Loucy (cell line): ENCODE measurements around the gene PPP2R3B.

Source experiments
- H2AFZ ChIP-seq: fragments of 200-600 bp; sonication (generic); 2 replicates; pipeline ENCODE4 v1.6.0; 2016; ENCODE audit warnings: antibody characterized with exemption, mild to moderate bottlenecking, low read length, moderate library complexity
- H3F3A ChIP-seq: fragments of 200-600 bp; 2 replicates; pipeline ENCODE4 v1.6.0; 2016; ENCODE audit warnings: antibody characterized with exemption, low read depth, mild to moderate bottlenecking
- H3K27me3 ChIP-seq: fragments of 200-600 bp; sonication (generic); 2 replicates; pipeline ENCODE4 v1.6.1; 2014; ENCODE audit warnings: low read length, mild to moderate bottlenecking; ENCODE audit not compliant: insufficient read depth, poor library complexity, severe bottlenecking
- H3K36me3 ChIP-seq: fragments of 200-600 bp; sonication (generic); 2 replicates; pipeline ENCODE4 v1.6.1; 2016; ENCODE audit warnings: low read length; ENCODE audit not compliant: insufficient read depth
- H3K4me1 ChIP-seq: fragments of 200-600 bp; sonication (generic); 2 replicates; pipeline ENCODE4 v1.5.1; 2014; ENCODE audit warnings: low read length, mild to moderate bottlenecking; ENCODE audit not compliant: insufficient read depth, poor library complexity, severe bottlenecking
- H3K4me2 ChIP-seq: fragments of 200-600 bp; sonication (generic); 2 replicates; pipeline ENCODE4 v1.6.0; 2014; ENCODE audit warnings: antibody characterized with exemption, low read length, low read depth, mild to moderate bottlenecking; ENCODE audit not compliant: poor library complexity, severe bottlenecking
- H3K4me3 ChIP-seq: fragments of 200-600 bp; sonication (generic); 2 replicates; pipeline ENCODE4 v1.5.1; 2014; ENCODE audit warnings: low read length, mild to moderate bottlenecking, mixed read lengths; ENCODE audit not compliant: poor library complexity, severe bottlenecking
- H3K79me2 ChIP-seq: fragments of 200-600 bp; sonication (generic); 2 replicates; pipeline ENCODE4 v1.6.1; 2014; ENCODE audit warnings: low read length; ENCODE audit not compliant: insufficient read depth
- H3K9ac ChIP-seq: fragments of 200-600 bp; sonication (generic); 2 replicates; pipeline ENCODE4 v1.6.0; 2014; ENCODE audit warnings: mild to moderate bottlenecking, low read depth, low read length, moderate library complexity; ENCODE audit not compliant: poor library complexity, severe bottlenecking
- H3K9me2 ChIP-seq: fragments of 200-600 bp; sonication (generic); replicated peaks from 2 replicates; pipeline ENCODE4 v1.6.1; 2016; ENCODE audit warnings: low read depth, low read length, mixed read lengths
- H3K9me3 ChIP-seq: fragments of 200-600 bp; sonication (generic); 2 replicates; pipeline ENCODE4 v1.6.1; 2014; ENCODE audit warnings: mild to moderate bottlenecking, antibody characterized with exemption, low read length, low read depth; ENCODE audit not compliant: insufficient read depth
- H4K20me1 ChIP-seq: fragments of 200-600 bp; sonication (generic); 2 replicates; pipeline ENCODE4 v1.6.0; 2014; ENCODE audit warnings: antibody characterized with exemption, low read length, mild to moderate bottlenecking; ENCODE audit not compliant: insufficient read depth, poor library complexity, severe bottlenecking
- CTCF ChIP-seq: fragments of 200-600 bp; sonication (generic); conservative IDR thresholded peaks from 2 replicates; pipeline ENCODE4 v1.5.1; 2014; ENCODE audit warnings: mild to moderate bottlenecking, antibody characterized with exemption, low read length
- EZH2phosphoT487 ChIP-seq: fragments of 200-600 bp; IDR thresholded peaks from 2 replicates; pipeline ENCODE4 v1.6.1; 2018; ENCODE audit warnings: antibody characterized with exemption, mild to moderate bottlenecking, moderate library complexity, borderline replicate concordance

The PPP2R3B gene

GRCh38 chrX:360496-361150 lies 26.1 kb downstream of the PPP2R3B start:
- Histone ChIP-seq H3K79me2 (no peaks in the 10 kb centered on the region), H3K9me2 (no peaks in the 10 kb centered on the region), H3K4me1 (peaks cover 14% of the 10 kb centered on the region), H3K9me3 (no peaks in the 10 kb centered on the region), H3K27me3 (no peaks in the 10 kb centered on the region), H3F3A (no peaks in the 10 kb centered on the region), H2AFZ (no peak overlapping the region), H3K9ac (no peak overlapping the region), H3K4me3 (no peak overlapping the region), H4K20me1 (no peaks in the 10 kb centered on the region), H3K36me3 (no peaks in the 10 kb centered on the region), H3K4me2 (no peak overlapping the region)
- TF ChIP-seq CTCF (no peak), EZH2phosphoT487 (no peak)

GRCh38 chrX:358651-359143 lies 28.0 kb downstream of the PPP2R3B start:
- H3K9me2 ChIP-seq, result no peaks in the 10 kb centered on the region
- H3K4me1 ChIP-seq, result peaks cover 14% of the 10 kb centered on the region
- H3K4me3 ChIP-seq, result no peak overlapping the region
- no peaks in the 10 kb centered on the region for H3K36me3 ChIP-seq
- no peaks in the 10 kb centered on the region for H3F3A ChIP-seq
- TF ChIP-seq CTCF, result no peak
- no peak for TF ChIP-seq EZH2phosphoT487
- no peaks in the 10 kb centered on the region for H3K79me2 ChIP-seq
- no peaks in the 10 kb centered on the region for H3K9me3 ChIP-seq
- H2AFZ ChIP-seq, result no peak overlapping the region
- H3K27me3 ChIP-seq, result no peaks in the 10 kb centered on the region
- no peak overlapping the region for H3K4me2 ChIP-seq
- no peaks in the 10 kb centered on the region for H4K20me1 ChIP-seq
- no peak overlapping the region for H3K9ac ChIP-seq

- no peaks in the 10 kb centered on the region for H3K79me2 ChIP-seq
- no peak overlapping the region for H2AFZ ChIP-seq
- no peaks in the 10 kb centered on the region for H3F3A ChIP-seq
- no peaks in the 10 kb centered on the region for H3K36me3 ChIP-seq
- peak overlapping the region; percentile 21 for H3K9ac ChIP-seq
- no peaks in the 10 kb centered on the region for H3K9me3 ChIP-seq
- no peaks in the 10 kb centered on the region for H3K9me2 ChIP-seq
- H3K4me1 ChIP-seq, result peaks cover 14% of the 10 kb centered on the region
- no peaks in the 10 kb centered on the region for H3K27me3 ChIP-seq
- H4K20me1 ChIP-seq, result no peaks in the 10 kb centered on the region
- peak overlapping the region; percentile 46 for H3K4me3 ChIP-seq
- H3K4me2 ChIP-seq, result peak overlapping the region; percentile 44
- no peak for TF ChIP-seq EZH2phosphoT487
- no peak for TF ChIP-seq CTCF
Observed at GRCh38 chrX:357693-358471, 28.8 kb downstream of the PPP2R3B start.
